ENCODE results near the gene ZNF566. TPM values are rescaled to one million over a fixed set of nuclear protein-coding genes. Genes with fewer than 3 reads are reported as not detected.

ZNF566 gene
- total and polyA plus RNA-seq, 2 of the 13 experiments (the other 11 are each of a cell fraction or from before 2014, with no cell fraction given): 4.8 to 13.7 TPM

GRCh38 chr19:36489118-36489919 is at the start of gene ZNF566 (continued):
- TF ChIP-seq, protein P1, sequence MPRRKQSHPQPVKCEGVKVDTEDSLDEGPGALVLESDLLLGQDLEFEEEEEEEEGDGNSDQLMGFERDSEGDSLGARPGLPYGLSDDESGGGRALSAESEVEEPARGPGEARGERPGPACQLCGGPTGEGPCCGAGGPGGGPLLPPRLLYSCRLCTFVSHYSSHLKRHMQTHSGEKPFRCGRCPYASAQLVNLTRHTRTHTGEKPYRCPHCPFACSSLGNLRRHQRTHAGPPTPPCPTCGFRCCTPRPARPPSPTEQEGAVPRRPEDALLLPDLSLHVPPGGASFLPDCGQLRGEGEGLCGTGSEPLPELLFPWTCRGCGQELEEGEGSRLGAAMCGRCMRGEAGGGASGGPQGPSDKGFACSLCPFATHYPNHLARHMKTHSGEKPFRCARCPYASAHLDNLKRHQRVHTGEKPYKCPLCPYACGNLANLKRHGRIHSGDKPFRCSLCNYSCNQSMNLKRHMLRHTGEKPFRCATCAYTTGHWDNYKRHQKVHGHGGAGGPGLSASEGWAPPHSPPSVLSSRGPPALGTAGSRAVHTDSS (CRISPR knock-in tag; conservative IDR thresholded peaks at IDR 0.05): no peak
- TF ChIP-seq KLF12 (CRISPR knock-in tag; IDR thresholded peaks at IDR 0.05; ENCODE audit: borderline replicate concordance) (no peak), ZNF841 (CRISPR knock-in tag; IDR thresholded peaks at IDR 0.05; ENCODE audit: borderline replicate concordance) (no peak; the same call in 1 of the 2 replicates), ZXDC (CRISPR knock-in tag; IDR thresholded peaks at IDR 0.05) (peak; percentile 87; the same call in 1 of the 2 replicates), FIP1L1 (IDR thresholded peaks at IDR 0.05; ENCODE audit: borderline replicate concordance, insufficient read depth, low read depth, low read length) (no peak), ATF1 (CRISPR knock-in tag; IDR thresholded peaks at IDR 0.05) (peak; percentile 40; the same call in 1 of the 2 replicates), MNT (IDR thresholded peaks at IDR 0.05) (peak; percentile 58), ESRRA (CRISPR knock-in tag; IDR thresholded peaks at IDR 0.05; ENCODE audit: low read depth) (no peak), ZBTB34 (CRISPR knock-in tag; IDR thresholded peaks at IDR 0.05) (peak; percentile 56; the same call in 1 of the 2 replicates)
- TF ChIP-seq, protein P2, sequence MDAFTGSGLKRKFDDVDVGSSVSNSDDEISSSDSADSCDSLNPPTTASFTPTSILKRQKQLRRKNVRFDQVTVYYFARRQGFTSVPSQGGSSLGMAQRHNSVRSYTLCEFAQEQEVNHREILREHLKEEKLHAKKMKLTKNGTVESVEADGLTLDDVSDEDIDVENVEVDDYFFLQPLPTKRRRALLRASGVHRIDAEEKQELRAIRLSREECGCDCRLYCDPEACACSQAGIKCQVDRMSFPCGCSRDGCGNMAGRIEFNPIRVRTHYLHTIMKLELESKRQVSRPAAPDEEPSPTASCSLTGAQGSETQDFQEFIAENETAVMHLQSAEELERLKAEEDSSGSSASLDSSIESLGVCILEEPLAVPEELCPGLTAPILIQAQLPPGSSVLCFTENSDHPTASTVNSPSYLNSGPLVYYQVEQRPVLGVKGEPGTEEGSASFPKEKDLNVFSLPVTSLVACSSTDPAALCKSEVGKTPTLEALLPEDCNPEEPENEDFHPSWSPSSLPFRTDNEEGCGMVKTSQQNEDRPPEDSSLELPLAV (CRISPR knock-in tag; conservative IDR thresholded peaks at IDR 0.05; ENCODE audit: low read depth): peak; percentile 83; the same call in 1 of the 2 replicates
